ENCODE data around the gene ABCC6.
"Not testable (repeated sequence)": the region's sequence is repeated elsewhere in the genome, so short reads cannot be mapped to it uniquely, and the experiment has no call there.

The ABCC6 gene

GRCh38 chr16:16112450-16113053, 110.7 kb downstream of the ABCC6 start:
- no peak for DNase-seq (ENCODE audit: low spot score)

- DNase-seq (ENCODE audit: low spot score): no peak
Measured at GRCh38 chr16:16111639-16112038, 111.7 kb downstream of the ABCC6 start.

GRCh38 chr16:16110111-16110490, 113.2 kb downstream of the ABCC6 start:
- no peak for DNase-seq (ENCODE audit: low spot score)

GRCh38 chr16:16109453-16110110, 113.7 kb downstream of the ABCC6 start:
- no peak for DNase-seq (ENCODE audit: low spot score)

- no peak for DNase-seq (ENCODE audit: low spot score)
Measured at GRCh38 chr16:16108759-16109158, 114.5 kb downstream of the ABCC6 start.

- DNase-seq (ENCODE audit: low spot score): no peak
Measured at GRCh38 chr16:16107839-16108238, 115.5 kb downstream of the ABCC6 start.

- no peak for DNase-seq (ENCODE audit: low spot score)
Measured at GRCh38 chr16:16106466-16106865, 116.8 kb downstream of the ABCC6 start.

- DNase-seq (ENCODE audit: low spot score): no peak
Measured at GRCh38 chr16:16105646-16106045, 117.6 kb downstream of the ABCC6 start.

GRCh38 chr16:16104804-16105141, 118.5 kb downstream of the ABCC6 start:
- DNase-seq (ENCODE audit: low spot score): not testable (repeated sequence)

- DNase-seq (ENCODE audit: low spot score): not testable (repeated sequence)
Measured at GRCh38 chr16:16104132-16104803, 119.0 kb downstream of the ABCC6 start.

- DNase-seq (ENCODE audit: low spot score): no peak
Measured at GRCh38 chr16:16102738-16103137, 120.6 kb downstream of the ABCC6 start.

GRCh38 chr16:16101585-16101984, 121.7 kb downstream of the ABCC6 start:
- no peak for DNase-seq (ENCODE audit: low spot score)

GRCh38 chr16:16100631-16101030, 122.7 kb downstream of the ABCC6 start:
- DNase-seq (ENCODE audit: low spot score): no peak

- no peak for DNase-seq (ENCODE audit: low spot score)
Measured at GRCh38 chr16:16099320-16099719, 124.0 kb downstream of the ABCC6 start.
